Measurements from ENCODE around the gene ZNF30. TPM values are rescaled to one million over a fixed set of nuclear protein-coding genes. Genes with fewer than 3 reads are reported as not detected.

Gene ZNF30
- total RNA-seq: 1 to 10 TPM; 3.9 to 6.2 TPM

DNA sequence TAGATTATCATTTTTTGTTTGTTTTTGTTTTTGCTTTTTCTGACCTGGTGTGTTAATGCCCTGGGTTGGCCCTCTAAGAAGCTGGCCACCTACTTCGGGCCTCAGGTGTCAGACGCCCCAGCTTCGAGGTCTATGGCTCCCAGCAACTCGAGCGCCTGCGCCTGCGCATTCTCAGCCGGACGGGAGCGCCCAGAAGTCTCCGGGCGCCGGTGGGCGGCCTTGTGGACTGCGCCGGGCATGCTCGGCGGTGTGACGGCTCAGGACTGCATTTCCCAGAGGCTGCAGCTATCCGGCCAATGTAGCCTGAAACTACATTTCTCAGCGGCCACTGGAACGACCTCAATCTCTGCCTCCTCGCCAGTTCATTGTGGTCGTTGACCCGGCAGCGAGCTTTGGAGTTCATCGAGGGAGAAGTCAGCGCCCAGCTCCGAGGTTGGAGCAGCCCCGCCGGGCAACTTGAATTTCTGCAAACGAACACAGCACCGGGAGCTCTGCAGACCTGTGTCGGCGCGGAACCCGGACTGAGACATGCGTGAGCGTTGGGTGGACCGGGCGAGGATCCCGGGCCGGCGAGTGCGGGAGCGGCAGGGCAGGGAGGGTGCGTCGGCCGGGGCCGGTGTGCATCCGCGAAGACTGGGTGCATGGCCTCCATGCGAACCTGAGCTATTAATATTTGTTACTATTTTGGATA is at the start of gene ZNF30:
TSS of gene ZNF30 (plus strand) at position 219 of the 691 bp plus-strand sequence. CDS start 3,045 bp downstream, outside the sequence.

GRCh38 chr19:34963573-34964406 is 37.1 kb downstream of the ZNF30 start, which contains the start of gene ZNF792:
TSS of gene ZNF792 (minus strand) at chr19:34964229. CDS start at chr19:34963662, 567 bp downstream.

Other genes with a start within 250 kb of the ZNF30 start
- under 1 TPM; 0.18 to 0.24 TPM for gene SCGB2B2, start 249.7 kb upstream of the ZNF30 start, total RNA-seq
- 10 to 100 TPM; 27.8 to 28.3 TPM for gene ZNF302, start 249.2 kb upstream of the ZNF30 start, total RNA-seq
- gene ZNF181, start 192.7 kb upstream of the ZNF30 start, total RNA-seq: 1 to 10 TPM; 7.1 to 8.3 TPM
- 1 to 10 TPM; 6.8 to 6.9 TPM for gene ZNF599, start 153.7 kb upstream of the ZNF30 start, total RNA-seq
- gene ZNF792, start 37.3 kb downstream of the ZNF30 start, total RNA-seq: 10 to 100 TPM; 16.7 to 17.6 TPM
- gene GRAMD1A, start 73.4 kb downstream of the ZNF30 start, total RNA-seq: 100 to 1,000 TPM; 129 to 141 TPM
- under 1 TPM; 0.53 to 0.72 TPM for gene SCN1B, start 103.6 kb downstream of the ZNF30 start, total RNA-seq
- not detected for gene HPN, start 114.8 kb downstream of the ZNF30 start, total RNA-seq
- not detected for gene FXYD3, start 188.9 kb downstream of the ZNF30 start, total RNA-seq
- 1 to 10 TPM; 1.0 TPM for gene LGI4, start 208.2 kb downstream of the ZNF30 start, total RNA-seq
- gene FXYD1, start 211.9 kb downstream of the ZNF30 start, total RNA-seq: 1 to 10 TPM; 4.5 to 6.3 TPM
- gene FXYD7, start 216.4 kb downstream of the ZNF30 start, total RNA-seq: 10 to 100 TPM; 20.4 to 22.1 TPM
- gene FXYD5, start 227.8 kb downstream of the ZNF30 start, total RNA-seq: 100 to 1,000 TPM; 732 to 764 TPM

All from activated naive CD4-positive, alpha-beta T cell treated with anti-CD3 and anti-CD28 coated beads, Interleukin-2, amount 10 ng/mL, durations not matched to agents 5 hours and 36 hours (primary cell).